GM20431 (cell line): ENCODE measurements around the gene KTI12.
"Not testable (repeated sequence)": the region's sequence is repeated elsewhere in the genome, so short reads cannot be mapped to it uniquely, and the experiment has no call there.

Source experiments
- in situ Hi-C: fragments of 300-500 bp; cut with MseI, MboI; formaldehyde crosslinking; loops from one replicate; pipeline ENCODE4 v1.15.0; 2020; ENCODE audit warnings: low sequenced_read_pairs; ENCODE audit not compliant: unreplicated experiment

The KTI12 gene

DNA sequence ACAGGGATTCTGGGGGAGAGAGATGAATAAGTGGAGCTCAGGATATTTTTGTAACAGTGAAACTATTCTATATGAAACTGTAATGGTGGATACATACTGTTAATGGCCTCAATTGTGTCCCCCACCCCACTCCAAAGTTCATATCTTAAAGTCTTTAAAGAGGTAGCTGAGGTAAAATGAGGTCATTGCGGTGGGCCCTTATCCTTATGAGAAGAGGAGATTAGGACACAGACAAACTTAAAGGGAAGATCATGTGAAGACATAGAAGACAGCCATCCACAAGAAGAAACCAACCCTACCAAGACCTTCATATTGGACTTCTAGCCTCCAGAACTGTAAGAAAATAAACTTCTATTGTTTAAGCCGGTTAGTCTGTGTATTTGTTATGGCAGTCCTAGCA lies 11.6 kb upstream of the KTI12 start:
- in situ Hi-C loops = no loop called here

DNA sequence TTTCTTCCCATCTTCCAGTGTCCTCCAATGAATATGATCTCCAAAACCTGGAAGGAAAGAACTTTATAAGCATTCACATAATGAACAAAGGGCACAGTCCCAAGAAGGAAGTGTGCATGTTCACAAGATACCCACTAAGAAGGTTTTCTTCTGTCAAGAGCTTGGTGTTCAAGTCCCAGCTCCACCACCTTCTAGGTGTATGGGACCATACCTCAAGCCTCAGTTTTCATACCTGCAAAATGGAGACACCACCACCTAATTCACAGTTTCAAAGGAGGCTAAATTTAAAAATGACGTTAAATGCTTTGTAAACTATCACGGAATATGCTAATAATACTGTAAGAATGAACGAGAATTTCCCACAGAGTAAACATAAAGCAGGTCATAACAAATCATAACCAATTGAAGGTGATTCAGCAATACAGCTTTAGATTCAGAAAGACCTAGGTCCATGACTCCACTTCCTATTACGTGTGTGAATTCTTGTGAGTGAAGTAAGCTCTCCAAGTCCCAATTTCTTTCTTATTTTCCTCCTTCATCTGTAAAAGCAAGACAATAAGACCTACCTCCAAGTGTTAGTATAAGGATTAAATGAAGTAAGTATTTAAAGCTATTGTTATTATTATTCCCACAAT lies 8.1 kb upstream of the KTI12 start:
- in situ Hi-C loops = no loop called here

DNA sequence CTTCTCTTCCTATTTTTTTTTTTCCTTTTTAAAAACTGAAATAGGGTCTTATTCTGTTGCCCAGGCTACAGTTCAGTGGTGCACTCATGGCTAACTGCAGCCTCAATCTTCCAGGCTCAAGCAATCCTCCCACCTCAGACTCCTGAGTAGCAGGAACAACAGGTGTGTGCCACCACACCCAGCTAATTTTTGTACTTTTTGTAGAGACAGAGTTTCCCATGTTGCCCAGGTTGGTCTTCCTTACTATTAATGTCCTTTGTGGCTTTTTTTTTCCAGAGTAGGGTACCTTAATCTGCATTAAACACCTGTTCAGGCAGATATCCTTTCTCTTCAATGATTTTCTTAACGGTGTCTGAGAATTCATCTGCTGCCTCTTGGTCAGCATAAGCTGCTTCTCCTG lies 4.3 kb upstream of the KTI12 start:
- in situ Hi-C loops = no loop called here

DNA sequence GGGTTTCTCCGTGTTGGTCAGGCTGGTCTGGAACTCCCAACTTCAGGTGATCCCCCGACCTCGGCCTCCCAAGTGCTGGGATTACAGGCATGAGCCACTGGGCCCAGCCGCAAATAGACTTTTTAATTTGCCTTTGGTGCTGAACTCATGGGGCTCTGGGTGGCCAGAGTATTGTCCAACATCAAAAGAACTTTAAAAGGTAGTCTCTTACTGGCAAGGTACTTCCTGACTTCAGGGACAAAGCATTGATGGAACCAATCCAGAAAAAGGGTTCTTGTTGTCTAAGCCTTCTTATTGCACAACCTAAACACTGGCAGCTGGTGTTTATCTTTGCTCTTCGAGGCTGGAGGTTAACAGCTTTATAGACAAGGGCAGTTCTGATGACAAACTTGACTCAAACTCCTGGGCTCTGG lies 3.8 kb upstream of the KTI12 start:
- in situ Hi-C loops = no loop called here

DNA sequence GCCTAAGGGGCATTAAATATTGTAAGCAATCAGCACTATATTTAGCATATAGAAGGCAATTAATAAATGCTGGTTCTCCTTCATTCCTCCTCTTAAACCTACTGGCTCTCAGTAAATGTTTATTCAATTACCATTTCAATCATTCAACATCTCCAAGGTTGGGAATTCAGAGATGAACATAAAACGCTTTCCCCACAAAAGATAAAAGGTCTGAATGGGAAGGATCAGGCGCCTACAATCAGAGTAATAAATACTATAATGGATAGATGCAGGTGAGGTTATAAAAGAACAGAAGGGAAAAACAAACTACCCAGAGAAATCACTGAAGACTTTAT lies 407 bp upstream of the KTI12 start:
- in situ Hi-C loops = no loop called here

DNA sequence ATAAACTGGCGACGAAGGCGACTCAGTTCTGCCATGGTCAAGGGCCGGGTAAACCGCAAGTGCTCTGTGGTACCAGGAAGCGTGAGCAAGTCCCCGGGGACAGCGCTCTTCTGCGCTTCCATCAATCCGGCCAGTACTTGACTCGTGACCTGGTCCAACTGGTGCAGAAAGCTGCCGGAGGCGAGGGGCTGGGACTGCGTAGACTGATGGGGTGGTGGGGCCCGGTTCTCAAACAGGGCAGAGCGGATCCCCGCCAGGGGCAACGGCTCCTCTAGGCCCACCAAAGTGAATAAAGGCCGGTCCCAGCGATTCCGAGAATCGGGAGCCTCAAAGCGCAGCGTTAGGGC lies 852 bp downstream of the KTI12 start:
- in situ Hi-C loops = no loop called here

DNA sequence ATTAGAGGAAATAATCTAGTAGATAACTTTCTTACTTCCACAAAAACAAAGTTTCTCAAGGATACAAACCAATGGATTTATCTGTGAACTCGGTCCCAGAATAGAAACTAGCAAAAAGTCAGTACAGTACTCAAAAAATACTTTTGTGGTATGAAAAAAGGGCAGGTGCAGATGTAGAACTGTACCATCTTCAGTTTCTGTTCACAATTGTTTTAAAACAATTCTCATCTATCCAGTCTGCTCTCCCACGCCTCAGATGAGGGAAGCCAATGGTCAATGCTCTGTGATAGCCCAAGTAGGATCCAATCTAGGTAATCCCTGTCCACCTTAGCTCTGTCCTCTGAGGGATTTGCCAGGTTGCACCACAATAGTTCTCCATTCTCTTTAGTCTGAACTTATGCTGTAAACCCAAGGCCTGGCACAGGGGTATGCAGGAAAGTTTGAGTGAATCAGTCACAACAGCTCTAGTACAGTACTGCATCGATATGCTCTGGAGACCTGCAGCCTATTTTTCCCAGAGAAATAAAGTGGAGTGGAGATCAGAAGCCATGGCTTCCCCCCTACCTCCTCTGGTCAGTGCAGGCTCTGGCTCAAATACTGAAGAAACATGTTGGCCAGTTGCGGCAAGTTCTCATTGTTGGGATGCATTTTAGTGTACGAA lies 1.4 kb downstream of the KTI12 start:
- in situ Hi-C loops = no loop called here

DNA sequence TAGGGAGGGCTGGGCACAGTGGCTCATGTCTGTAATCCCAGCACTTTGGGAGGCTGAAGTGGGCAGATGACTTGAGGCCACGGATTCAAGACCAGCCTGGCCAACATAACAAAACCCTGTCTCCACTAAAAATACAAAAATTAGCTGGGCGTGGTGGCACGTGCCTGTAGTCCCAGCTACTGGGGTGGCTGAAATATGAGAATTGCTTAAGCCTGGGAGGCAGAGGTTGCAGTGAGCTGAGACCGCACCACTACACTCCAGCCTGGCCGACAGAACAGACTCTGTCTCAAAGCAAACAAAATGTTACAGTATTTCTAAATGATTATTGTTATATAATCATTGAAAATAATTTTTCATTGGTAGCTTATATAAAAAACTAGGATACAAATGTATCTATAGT lies 4.8 kb downstream of the KTI12 start:
- in situ Hi-C loops = not testable (repeated sequence)

DNA sequence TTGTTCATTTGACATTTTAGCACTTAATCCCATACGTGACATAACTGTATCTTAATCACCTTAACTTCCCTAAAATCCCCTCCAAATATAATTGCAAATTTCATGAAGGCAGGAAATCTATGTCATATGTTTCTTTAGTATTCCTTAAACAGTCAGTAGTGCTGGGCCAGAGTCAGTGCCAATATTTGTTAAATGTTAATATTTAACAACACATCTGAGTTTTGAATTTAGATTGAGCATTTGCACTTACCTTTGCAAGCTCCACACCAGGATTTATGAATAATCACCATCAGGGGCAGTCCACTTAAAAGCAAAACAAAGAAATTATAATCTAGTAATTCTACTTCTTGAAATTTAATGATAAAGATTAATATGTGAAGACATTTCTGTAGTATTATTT lies 5.3 kb downstream of the KTI12 start:
- in situ Hi-C loops = no loop called here

DNA sequence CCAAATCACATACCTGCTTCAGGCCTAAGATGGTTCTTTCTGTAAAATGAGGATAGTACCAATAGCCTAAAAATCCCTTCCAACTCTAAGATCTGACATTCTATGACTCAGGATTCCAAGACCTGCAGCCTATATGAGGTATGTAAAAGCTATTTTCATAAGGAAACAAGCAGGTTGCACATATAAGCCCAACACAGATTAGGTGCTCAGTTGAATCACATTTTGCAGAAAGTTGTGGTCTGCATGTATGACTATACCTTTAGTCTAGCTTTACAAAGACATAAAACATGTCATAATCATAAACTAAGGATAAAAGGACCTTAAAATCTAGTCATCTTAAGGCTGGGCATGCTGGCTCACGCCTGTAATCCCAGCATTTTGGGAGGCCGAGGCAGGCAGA lies 7.3 kb downstream of the KTI12 start:
- in situ Hi-C loops = no loop called here

DNA sequence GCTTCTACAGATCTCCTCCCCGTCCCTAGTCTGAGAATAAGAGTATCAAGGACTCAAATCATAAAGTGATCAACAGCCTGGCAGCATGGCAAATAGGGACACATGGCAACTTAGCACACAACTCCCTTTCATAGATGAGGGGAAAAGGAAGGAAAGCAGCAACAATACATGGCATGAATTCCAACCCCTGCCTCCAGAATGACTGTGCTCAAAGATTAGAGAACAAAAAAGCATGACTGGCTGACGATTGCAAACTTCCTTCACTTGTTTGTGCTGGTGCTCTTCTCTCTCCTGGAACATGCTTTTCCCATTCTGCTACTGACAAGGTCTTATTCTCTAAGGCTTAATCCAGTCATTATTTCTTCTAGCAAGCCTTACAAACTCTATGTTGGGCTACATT lies 11.5 kb downstream of the KTI12 start:
- in situ Hi-C loops = no loop called here

DNA sequence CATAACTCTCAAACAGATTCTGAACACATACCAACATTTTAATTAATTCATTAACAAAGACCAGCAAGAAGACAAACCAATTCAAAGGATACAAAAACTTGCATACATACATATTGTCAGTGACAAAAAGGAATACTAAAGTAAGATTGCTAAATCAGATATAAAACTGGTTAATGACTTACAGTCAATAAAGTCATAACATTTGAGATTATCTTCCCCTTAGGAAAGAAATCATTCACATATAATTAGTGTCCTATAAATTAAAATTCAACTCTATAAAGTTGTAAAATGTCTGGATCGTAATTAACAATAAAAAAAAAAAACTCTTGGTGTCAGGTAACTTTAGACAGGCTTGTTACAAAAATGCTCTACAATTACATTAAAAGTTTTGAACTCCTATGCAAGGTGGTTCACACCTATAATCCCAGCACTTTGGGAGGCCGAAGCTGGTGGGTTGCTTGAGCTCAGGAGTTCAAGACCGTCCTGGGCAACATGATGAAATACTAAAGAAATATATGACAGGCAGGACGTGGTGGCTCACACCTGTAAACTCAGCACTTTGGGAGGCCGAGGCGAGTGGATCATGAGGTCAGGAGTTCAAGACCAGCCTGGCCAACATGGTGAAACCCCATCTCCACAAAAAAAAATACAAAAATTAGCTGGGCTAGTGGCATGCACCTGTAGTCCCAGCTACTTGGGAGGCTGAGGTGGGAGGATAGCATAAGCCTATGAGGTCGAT lies 25.4 kb downstream of the KTI12 start:
- in situ Hi-C loops = no loop called here

DNA sequence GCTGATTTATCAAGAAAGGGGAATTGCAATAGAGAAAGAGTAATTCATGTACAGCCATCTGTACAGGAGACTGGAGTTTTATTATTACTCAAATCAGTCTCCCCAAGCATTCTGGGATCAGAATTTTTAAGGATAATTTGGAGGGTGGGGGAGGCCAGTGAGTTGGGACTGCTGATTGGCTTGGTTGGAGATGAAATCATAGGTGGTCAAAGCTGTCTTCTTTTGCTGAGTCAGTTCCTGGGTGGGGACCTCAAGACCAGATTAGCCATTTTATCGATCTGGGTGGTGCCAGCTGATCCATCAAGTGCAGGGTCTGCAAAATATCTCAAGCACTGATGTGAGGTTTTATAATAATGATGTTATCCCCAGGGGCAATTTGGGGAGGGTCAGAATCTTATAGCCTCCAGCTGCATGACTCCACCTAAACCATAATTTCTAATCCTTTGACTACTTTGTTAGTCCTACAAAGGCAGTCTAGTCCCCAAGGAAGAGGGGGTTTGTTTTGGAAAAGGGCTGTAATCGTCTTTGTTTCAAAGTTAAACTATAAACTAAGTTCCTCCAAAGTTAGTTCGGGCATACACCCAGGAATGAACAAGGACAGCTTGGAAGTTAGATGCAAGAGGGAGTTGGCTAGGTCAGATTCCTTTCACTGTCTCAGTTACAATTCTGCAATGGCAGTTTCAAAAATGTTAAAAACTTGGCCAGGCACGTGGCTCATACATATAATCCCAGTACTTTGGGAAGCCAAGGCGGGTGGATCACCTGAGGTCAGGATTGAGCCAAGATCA lies 26.2 kb downstream of the KTI12 start:
- in situ Hi-C loops = no loop called here

DNA sequence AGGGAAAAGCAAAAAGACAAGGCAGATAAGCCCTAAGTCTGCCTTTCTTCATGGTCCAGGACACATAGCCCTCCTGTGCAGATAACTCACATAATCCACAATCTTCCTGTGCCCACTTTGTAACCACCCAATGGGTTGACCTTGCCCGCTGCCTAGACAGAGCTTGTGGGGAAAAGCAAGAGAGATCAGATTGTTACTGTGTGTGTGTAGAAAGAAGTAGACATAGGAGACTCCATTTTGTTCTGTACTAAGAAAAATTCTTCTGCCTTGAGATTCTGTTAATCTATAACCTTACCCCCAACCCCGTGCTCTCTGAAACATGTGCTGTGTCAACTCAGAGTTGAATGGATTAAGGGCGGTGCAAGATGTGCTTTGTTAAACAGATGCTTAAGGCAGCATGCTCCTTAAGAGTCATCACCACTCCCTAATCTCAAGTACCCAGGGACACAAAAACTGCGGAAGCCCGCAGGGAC lies 27.5 kb downstream of the KTI12 start:
- in situ Hi-C loops = not testable (repeated sequence)

DNA sequence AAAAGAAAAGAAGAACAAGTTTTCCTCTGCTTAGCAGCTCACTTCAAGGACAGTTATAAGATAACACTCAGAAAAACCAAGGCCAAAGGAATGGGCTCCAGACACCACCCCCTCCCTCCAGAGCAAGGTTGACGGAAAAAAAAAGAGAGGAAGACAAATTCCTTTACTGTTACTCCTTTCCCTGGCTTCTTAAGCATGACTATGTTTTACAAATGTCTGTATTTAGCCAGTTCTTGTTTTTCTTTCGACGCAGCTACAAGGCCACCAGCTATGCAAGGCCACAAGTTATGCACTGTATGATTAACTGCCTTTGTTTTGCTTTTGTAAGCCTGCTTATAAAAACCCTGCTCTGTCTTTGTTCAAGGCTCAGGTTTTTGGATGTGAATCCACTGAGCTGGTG lies 28.1 kb downstream of the KTI12 start:
- in situ Hi-C loops = not testable (repeated sequence)

DNA sequence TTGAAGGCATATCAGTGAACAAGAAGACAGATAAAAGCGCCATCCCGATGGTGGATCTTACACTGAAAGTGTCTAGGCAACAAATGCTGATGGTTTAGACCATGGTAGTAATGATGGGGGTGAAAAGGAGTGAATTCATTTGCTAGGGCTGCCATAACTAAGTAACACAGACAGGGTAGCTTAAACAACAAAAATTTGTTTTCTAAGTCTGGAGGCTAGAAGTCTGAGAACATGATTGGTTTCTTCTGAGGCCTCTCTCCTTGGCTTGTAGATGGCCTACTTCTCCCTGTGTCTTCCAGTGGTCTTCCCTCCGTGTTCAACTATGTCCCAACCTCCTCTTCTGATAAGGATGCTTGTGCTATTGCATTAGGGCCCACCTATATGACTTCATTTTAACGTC lies 29.7 kb downstream of the KTI12 start:
- in situ Hi-C loops = no loop called here

DNA sequence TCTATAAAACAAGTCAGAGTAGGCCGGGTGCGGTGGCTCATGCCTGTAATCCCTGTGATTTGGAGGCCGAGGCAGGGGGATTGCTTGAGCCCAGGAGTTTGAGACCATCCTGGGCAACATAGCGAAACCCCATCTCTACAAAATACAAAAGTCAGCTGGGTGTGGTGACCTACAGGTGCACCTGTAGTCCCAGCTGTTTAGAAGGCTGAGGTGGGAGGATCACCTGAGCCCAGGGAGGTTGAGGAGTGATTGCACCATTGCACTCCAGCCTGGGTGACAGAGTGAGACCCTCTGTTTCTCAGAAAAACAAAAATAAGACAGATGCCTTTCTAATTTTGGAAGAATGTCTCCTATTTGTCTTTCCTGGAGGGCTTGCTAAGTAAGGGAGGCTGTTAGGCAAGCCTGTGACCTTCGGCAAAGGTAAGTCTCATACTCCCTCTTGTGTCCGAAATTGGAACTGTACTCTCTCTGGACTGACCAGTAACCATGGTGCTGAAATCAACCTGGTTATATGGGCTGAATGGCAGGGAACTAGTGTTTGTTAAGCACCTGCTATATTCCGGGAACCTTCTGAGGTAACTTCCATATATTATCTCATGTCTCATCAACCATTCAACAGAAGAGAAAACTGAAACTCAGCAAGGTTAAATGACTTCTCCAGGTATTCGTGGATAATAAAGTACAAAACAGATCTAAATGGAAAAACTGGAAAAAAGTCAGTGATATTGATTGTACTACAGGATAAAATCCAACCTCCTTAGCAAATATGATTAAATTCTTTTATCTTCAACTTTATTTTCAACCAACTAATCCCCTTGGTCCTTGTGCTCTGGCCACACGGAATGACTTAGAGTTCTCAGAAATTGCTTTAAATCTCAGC lies 31.3 kb downstream of the KTI12 start:
- in situ Hi-C loops = no loop called here

DNA sequence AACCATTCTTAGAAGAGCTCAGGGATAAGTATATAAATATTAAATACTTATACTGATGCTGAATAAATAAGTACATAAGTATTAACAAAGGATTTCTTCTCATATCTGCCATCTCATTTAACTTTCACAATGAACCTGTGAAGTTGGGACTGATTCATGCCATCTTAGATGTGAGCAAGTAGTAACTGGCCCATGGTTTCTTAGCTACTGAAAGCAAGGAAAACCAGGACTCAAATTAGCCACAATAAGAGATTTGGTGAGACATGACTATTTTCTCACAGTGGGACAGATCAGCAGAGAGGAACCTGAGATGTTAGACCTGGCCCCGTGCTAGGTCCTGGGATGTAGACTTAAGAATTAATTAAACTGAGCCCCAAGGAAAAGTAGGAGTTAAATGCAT lies 34.9 kb downstream of the KTI12 start:
- in situ Hi-C loops = loop anchor here (10.0 kb wide), 1 partner anchor 94 kb away; no protein-coding TSS in a partner anchor

DNA sequence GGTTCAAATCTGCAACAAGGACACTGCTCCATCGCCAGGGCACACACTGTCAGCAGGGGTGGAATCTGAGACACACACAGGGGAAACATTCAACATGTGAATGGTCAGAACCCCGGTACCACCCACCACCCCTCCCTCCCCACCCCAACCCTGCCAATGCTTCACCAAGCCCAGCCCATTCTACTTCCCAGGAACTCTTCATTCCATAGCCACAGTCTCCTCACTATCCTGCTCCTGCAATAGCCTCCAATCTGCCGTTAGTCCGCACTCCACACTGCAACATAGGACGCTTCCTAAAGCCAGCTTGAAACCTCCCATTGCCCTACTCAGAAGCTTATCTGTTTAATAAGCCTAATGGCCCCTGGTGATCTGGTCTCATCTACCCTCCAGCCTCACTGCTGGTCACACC lies 35.6 kb downstream of the KTI12 start:
- in situ Hi-C loops = loop anchor here (10.0 kb wide), 1 partner anchor 93 kb away; no protein-coding TSS in a partner anchor
